Heart left ventricle (tissue), 16 donors: ENCODE data around the gene ZNF784. TPM values are rescaled to one million over a fixed set of nuclear protein-coding genes. Genes with fewer than 3 reads are reported as not detected.
A peak's percentile ranks its signal among the peaks of the same experiment; 100 is the strongest.

ENCODE experiments used
- ATAC-seq, 4 donors: fragments of 200-7000 bp; cut with Tn5 transposase; one replicate each; pipeline ENCODE4 v1.9.1; 2020 to 2022; ENCODE audit warnings: moderate library complexity in 4 of 4, mild to moderate bottlenecking in 3 of 4, moderate number of reproducible peaks in 1 of 4
- DNase-seq, 5 donors: peaks; one replicate each; pipeline ENCODE4 v3.0.0-alpha.2; 2020
- H3K27ac ChIP-seq, 12 donors: fragments of 200-600 bp; sonication (generic) in 4 of 12; one replicate each; pipeline versions ENCODE4 v1.5.0 to v1.8.0; 2016 to 2022; ENCODE audit warnings: mild to moderate bottlenecking in 2 of 12
- H3K27me3 ChIP-seq, 9 donors: fragments of 200-600 bp; sonication (generic) in 2 of 9; one replicate each; pipeline versions ENCODE4 v1.5.1 to v1.8.0; 2016 to 2022; ENCODE audit warnings: mild to moderate bottlenecking in 3 of 9
- H3K36me3 ChIP-seq, 9 donors: fragments of 200-600 bp; sonication (generic) in 2 of 9; one replicate each; pipeline versions ENCODE4 v1.5.0 to v1.8.0; 2018 to 2022; ENCODE audit warnings: mild to moderate bottlenecking in 2 of 9
- H3K4me1 ChIP-seq, 12 donors: fragments of 200-600 bp; sonication (generic) in 4 of 12; one replicate each; pipeline versions ENCODE4 v1.5.0 to v1.8.0; 2016 to 2022; ENCODE audit warnings: mild to moderate bottlenecking in 3 of 12
- H3K4me3 ChIP-seq, 12 donors: fragments of 200-600 bp; sonication (generic) in 4 of 12; one replicate each; pipeline versions ENCODE4 v1.5.0 to v1.8.0; 2017 to 2022; ENCODE audit warnings: mild to moderate bottlenecking in 9 of 12, moderate library complexity in 4 of 12
- H3K9me3 ChIP-seq, 12 donors: fragments of 200-600 bp; sonication (generic) in 4 of 12; one replicate each; pipeline versions ENCODE4 v1.5.0 to v1.8.0; 2016 to 2022; ENCODE audit warnings: mild to moderate bottlenecking in 1 of 12
- POLR2A ChIP-seq, 2 donors: fragments of 450-650 bp; IDR thresholded peaks; one replicate each; pipeline ENCODE4 v1.6.1; 2017; ENCODE audit warnings: antibody characterized with exemption in 2 of 2, mild to moderate bottlenecking in 2 of 2, moderate library complexity in 2 of 2
- WGBS, 4 donors: extraction: QIAGEN DNeasy Blood & Tissue Kit in 2 of 4; methylation state at CpG; one replicate each; pipeline versions ENCODE4 v1.1.5 to v1.1.7; 2013 to 2018; 5-methylcytosine and 5-hydroxymethylcytosine counted together
- intact Hi-C, 10 donors: fragments of 100-400 bp; cut with DNase I; formaldehyde crosslinking; loops; one replicate each; pipeline versions ENCODE4 v1.11.1 to v1.14.2; 2022
- polyA plus RNA-seq, 2 donors: library from polyadenylated mRNA; stranded (reverse); fragments of 200-250 nt; gene quantifications; one replicate each; pipeline ENCODE4 v1.2.3, GENCODE V29; 2013
- total RNA-seq, 9 donors: library from RNA; depleted of rRNA in 2 of 9; stranded (reverse); fragments of >200 nt in 2 of 9; fragmentation: NEBNext Ultra II Directional in 3 of 9; extraction: Animal tissue kit (Norgen Biotek cat#: 25700) in 3 of 9; gene quantifications; one replicate each; pipeline versions ENCODE4 v1.1.0 to v1.2.4, GENCODE V29; 2016 to 2023
- TF ChIP-seq, protein P1 (sequence below), 12 donors: fragments of 200-600 bp; sonication (generic) in 4 of 12; IDR thresholded peaks; one replicate each; pipeline versions ENCODE4 v1.5.0 to v1.8.0; 2018 to 2022; ENCODE audit warnings: antibody characterized with exemption in 12 of 12, mild to moderate bottlenecking in 5 of 12
- donor health status: ischemic (EF 13 %, LVEDD 7.1; RV severe dilation, severe dysfunction).
- donor health status: healthy with polysubstance abuse.
- donor health status: DM: no; HTN: yes; CAD: no.
- donor health status: DM: no; HTN: no; CAD: no.
- donor health status: ischemic (EF 25% LVEDD 6.9; RV normal size, moderate dysfunction).
- donor health status: ischemic (EF 25% LVEDD 5.7; RV mildly dilated, moderate dysfunction).
- donor health status: healthy.
- donor health status: DM: yes; HTN: yes; CAD: no.
- donor health status: ischemic (EF 35%, LVEDD 5.7; RV mildly dilated, moderate dysfunction).
- donor health status: nonischemic (EF 11% LVEDD 7.7; RV severe dilation, severe dysfunction).
- donor health status: DM: yes; HTN: yes; CAD: no.
- donor health status: PGD.
- donor health status: ischemic (EF 29% LVEDD 5.4; RV normal size, mild dysfunction).
- donor health status: nonischemic (EF 23%, LVEDD 6.1; RV moderate dilation, normal function).

Gene ZNF784
- total and polyA plus RNA-seq, 11 donors: 6.7 to 15.8 (median 9.2) TPM

DNA sequence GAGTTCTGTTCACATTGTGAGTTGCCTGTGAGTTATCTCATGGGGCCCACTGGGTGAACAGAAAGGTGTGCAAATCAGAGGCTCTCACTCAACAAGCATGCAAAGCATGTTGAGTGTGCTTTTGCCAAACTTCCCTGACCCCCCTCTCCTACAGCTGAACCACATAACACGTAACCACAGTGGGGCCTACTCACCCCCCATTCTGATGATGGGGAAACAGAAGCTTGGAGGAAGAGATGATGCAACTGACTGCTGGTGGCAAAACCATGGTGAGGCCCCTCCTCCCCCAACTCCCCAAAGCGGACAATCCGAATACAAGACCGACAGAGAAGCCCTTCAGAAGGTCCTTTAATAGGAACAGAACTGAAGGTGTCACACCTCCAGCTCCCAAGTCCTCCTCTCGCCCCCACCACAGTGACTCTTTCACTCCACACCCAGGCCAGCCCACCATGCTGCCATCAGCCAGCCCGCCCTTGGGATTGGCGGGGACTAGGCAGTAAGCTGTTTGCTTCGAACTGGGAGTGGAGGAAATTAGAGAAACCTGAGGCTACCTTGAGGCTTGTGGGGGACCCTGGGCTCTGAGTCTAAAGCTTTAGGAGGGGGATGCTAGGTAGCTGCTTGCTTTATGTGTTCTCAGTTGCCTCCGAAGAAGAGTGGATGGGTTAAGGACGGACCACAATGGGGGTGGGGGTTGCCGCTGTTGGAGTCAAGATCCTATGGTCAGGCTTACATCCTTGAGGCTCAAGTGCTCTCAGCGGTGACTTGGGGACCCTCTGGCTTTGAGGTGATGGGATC, 3.8 kb downstream of the ZNF784 start:
- TF ChIP-seq, protein P1, sequence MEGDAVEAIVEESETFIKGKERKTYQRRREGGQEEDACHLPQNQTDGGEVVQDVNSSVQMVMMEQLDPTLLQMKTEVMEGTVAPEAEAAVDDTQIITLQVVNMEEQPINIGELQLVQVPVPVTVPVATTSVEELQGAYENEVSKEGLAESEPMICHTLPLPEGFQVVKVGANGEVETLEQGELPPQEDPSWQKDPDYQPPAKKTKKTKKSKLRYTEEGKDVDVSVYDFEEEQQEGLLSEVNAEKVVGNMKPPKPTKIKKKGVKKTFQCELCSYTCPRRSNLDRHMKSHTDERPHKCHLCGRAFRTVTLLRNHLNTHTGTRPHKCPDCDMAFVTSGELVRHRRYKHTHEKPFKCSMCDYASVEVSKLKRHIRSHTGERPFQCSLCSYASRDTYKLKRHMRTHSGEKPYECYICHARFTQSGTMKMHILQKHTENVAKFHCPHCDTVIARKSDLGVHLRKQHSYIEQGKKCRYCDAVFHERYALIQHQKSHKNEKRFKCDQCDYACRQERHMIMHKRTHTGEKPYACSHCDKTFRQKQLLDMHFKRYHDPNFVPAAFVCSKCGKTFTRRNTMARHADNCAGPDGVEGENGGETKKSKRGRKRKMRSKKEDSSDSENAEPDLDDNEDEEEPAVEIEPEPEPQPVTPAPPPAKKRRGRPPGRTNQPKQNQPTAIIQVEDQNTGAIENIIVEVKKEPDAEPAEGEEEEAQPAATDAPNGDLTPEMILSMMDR (IDR thresholded peaks at IDR 0.05): no peak
- TF ChIP-seq POLR2A (IDR thresholded peaks at IDR 0.05): no peak
- H3K9me3 ChIP-seq: no peaks in the 10 kb centered on the region
- WGBS, 4 donors: 87 to 92% (median 91%) methylated on average over 12 of the region's 12 CpGs
- ATAC-seq (no peak), DNase-seq (peak in 1 of 5 donors; percentile 37)
- H3K36me3 ChIP-seq: peaks cover 0 to 43% (median 28%) of the 10 kb centered on the region in 9 donors
- no peaks in the 10 kb centered on the region for H3K27me3 ChIP-seq
- H3K4me3 ChIP-seq: no peak overlapping the region
- intact Hi-C loops: loop anchor here in 1 of 10 donors (5.0 kb wide), 1 partner anchor 103 kb away; no protein-coding TSS in a partner anchor
- H3K27ac ChIP-seq: no peak overlapping the region
- H3K4me1 ChIP-seq: peaks cover 0 to 48% (median 11%) of the 10 kb centered on the region in 12 donors

DNA sequence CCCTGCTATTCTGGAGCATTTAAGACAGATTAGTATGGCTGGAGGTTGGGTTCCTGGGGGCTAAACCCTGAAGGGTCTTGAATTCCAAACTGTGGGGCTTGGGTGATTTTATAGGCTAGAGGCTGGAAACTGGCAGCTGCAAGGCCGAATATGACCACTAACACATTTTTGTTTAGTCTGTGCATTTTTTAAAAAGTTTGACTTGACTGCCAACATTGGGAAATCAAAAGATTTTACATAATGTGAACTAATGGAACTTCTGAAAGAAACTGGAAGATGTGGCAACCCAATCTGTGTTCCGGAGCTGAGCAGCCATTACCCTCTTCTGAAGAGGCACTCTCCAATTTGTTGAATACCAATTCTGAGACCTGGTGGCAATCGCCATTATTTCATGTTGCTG, 5.1 kb downstream of the ZNF784 start:
- H3K4me3 ChIP-seq: no peak overlapping the region
- intact Hi-C loops: no loop called here
- no peaks in the 10 kb centered on the region for H3K27me3 ChIP-seq
- peak overlapping the region in 1 of 12 donors; percentile 58 for H3K27ac ChIP-seq
- DNase-seq (no peak), ATAC-seq (no peak)
- 84 to 93% (median 88%) methylated on average over 3 of the region's 3 CpGs for WGBS, 4 donors
- H3K9me3 ChIP-seq: no peaks in the 10 kb centered on the region
- H3K36me3 ChIP-seq: peaks cover 0 to 52% (median 33%) of the 10 kb centered on the region in 9 donors
- no peak for TF ChIP-seq POLR2A (IDR thresholded peaks at IDR 0.05)
- TF ChIP-seq, protein P1 (IDR thresholded peaks at IDR 0.05): no peak
- peaks cover 0 to 37% (median 9%) of the 10 kb centered on the region in 12 donors for H3K4me1 ChIP-seq

DNA sequence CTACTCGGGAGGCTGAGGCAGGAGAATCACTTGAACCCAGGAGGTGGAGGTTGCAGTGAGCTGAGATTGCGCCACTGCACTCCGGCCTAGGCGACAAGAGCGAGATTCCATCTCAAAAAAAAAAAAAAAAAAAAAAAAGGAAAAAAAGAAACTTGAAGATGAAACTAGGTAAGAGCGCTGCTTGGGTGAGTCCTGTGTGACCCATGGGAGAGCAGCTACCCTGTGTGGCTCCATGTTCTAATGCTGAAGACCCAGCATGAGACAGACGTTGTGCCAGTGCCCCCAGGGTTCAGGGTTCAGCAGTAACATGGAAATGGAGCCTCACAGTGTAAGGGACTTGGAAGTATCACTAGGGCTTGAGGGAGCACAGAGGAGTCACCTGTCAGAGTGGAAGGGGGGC, 5.9 kb downstream of the ZNF784 start:
- peaks cover 0 to 32% (median 3%) of the 10 kb centered on the region in 12 donors for H3K4me1 ChIP-seq
- no peaks in the 10 kb centered on the region for H3K27me3 ChIP-seq
- 90 to 93% (median 91%) methylated on average over 7 of the region's 7 CpGs for WGBS, 4 donors
- H3K9me3 ChIP-seq: no peaks in the 10 kb centered on the region
- intact Hi-C loops: no loop called here
- no peak overlapping the region for H3K27ac ChIP-seq
- no peak overlapping the region for H3K4me3 ChIP-seq
- TF ChIP-seq, protein P1 (IDR thresholded peaks at IDR 0.05): no peak
- no peak for TF ChIP-seq POLR2A (IDR thresholded peaks at IDR 0.05)
- DNase-seq (peak in 1 of 5 donors; percentile 9), ATAC-seq (no peak)
- H3K36me3 ChIP-seq: peaks cover 0 to 61% (median 36%) of the 10 kb centered on the region in 9 donors

DNA sequence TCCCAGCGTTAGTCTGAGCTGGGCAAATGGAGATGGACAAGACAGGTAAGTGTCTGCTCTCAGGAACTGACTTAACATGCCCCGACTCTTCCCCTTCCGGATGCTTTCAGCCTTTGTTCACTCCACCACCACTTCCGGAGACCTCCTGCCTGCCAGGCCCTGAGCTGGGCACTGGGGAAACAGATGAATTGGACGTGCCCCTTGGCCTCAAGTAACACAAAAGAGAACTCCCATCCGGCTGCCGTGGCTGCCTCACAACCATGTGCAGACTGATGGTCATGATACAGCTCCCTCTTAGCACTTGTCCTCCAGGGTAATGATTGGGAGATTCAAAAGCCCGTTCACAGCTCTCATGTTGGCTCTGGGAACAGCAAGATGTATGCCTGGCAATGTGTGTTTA, 6.9 kb downstream of the ZNF784 start:
- DNase-seq: peak in 1 of 5 donors; percentile 41
- Histone ChIP-seq H3K27ac (no peak overlapping the region), H3K4me1 (peaks cover 0 to 28% (median 4%) of the 10 kb centered on the region in 12 donors), H3K4me3 (no peak overlapping the region), H3K36me3 (peaks cover 0 to 62% (median 36%) of the 10 kb centered on the region in 9 donors), H3K9me3 (no peaks in the 10 kb centered on the region), H3K27me3 (no peaks in the 10 kb centered on the region)
- ATAC-seq: no peak
- TF ChIP-seq, protein P1 (IDR thresholded peaks at IDR 0.05): no peak
- no peak for TF ChIP-seq POLR2A (IDR thresholded peaks at IDR 0.05)
- intact Hi-C loops: no loop called here
- WGBS, 4 donors: 86 to 93% (median 87%) methylated on average over 8 of the region's 8 CpGs
